PC-9 (cell line): ENCODE measurements around the gene ZNF625.

ENCODE experiments used
- CTCF ChIP-seq: fragments of 200-600 bp; sonication (generic); conservative IDR thresholded peaks from 2 replicates; pipeline ENCODE4 v1.6.1; 2017; ENCODE audit warnings: mixed run types, antibody characterized with exemption, mild to moderate bottlenecking, moderate library complexity
- EZH2 ChIP-seq: fragments of 200-600 bp; sonication (generic); IDR thresholded peaks from 2 replicates; pipeline ENCODE4 v1.8.0; 2017; ENCODE audit warnings: antibody characterized with exemption, low read depth

GRCh38 chr19:12139885-12140544 lies 16.5 kb downstream of the ZNF625 start, which contains the start of gene ZNF20:
- no peak for TF ChIP-seq CTCF
- TF ChIP-seq EZH2 = no peak
